ENCODE measurements around the gene LGI2. TPM values are rescaled to one million over a fixed set of nuclear protein-coding genes. Genes with fewer than 3 reads are reported as not detected.

The LGI2 gene
- total and polyA plus RNA-seq, 2 experiments from 2014 or later, result 0.63 to 8.0 TPM

DNA sequence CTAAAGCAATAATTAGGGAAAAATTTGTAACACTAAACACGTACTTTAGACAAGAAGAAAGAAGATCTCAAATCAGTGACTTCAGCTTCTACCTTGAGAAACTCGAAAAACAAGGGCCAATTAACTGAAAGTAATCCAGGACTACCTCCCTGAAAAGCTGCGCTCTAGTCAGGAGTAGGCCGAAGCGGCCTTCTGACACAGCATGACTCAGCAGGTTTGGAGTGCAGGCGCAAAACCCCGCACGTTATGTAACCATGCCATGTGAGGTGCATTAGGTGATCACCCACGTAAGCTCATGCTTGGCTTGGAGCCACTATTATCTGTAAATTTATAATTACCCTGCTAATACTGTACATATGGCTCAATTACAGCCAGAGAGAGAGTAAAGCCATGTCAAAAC is 65.1 kb downstream of the LGI2 start:
- H3K79me2 ChIP-seq (replicated peaks; ENCODE audit: insufficient read depth), result no peaks in the 10 kb centered on the region
- H3K4me1 Mint-ChIP-seq, result no peaks in the 10 kb centered on the region
- H3K9me2 ChIP-seq (ENCODE audit: insufficient read depth), result 0 out of 2 replicates have a peak, but pooled peaks cover 7% of the 10 kb centered on the region
- H3F3A ChIP-seq (replicated peaks; ENCODE audit: low read depth), result no peaks in the 10 kb centered on the region
- H3K4me1 ChIP-seq (ENCODE audit: insufficient read depth), result no peaks in the 10 kb centered on the region
- H3K27ac Mint-ChIP-seq, result no peak overlapping the region
- no peak overlapping the region for H2AFZ ChIP-seq
- H3K9me3 Mint-ChIP-seq, result peaks cover 49% of the 10 kb centered on the region
- no peak overlapping the region for H3K4me2 ChIP-seq
- no peak overlapping the region for H3K4me3 ChIP-seq
- no peaks in the 10 kb centered on the region; the same call in 1 of the 2 replicates for H3K36me3 ChIP-seq (ENCODE audit: insufficient read depth)
- no peaks in the 10 kb centered on the region for H4K20me1 ChIP-seq (replicated peaks; ENCODE audit: insufficient read depth)
- H3K4me3 Mint-ChIP-seq, result no peak overlapping the region
- no peak overlapping the region for H3K27ac ChIP-seq (ENCODE audit: low read depth)
- DNase-seq (ENCODE audit: low spot score), result peak; percentile 72
- no peak for ATAC-seq
- H3K36me3 Mint-ChIP-seq (ENCODE audit: low read depth), result peaks cover 37% of the 10 kb centered on the region; the same call in 2 of the 3 replicates
- peaks cover 3% of the 10 kb centered on the region for H3K27me3 Mint-ChIP-seq (ENCODE audit: insufficient read depth, low read depth, poor library complexity)
- TF ChIP-seq CREB1 (CRISPR knock-in tag; IDR thresholded peaks at IDR 0.05; ENCODE audit: low read depth) (no peak), CTCF (conservative IDR thresholded peaks at IDR 0.05; ENCODE audit: low read depth in 2 of 2) (no peak), JUNB (IDR thresholded peaks at IDR 0.05; ENCODE audit: unreplicated experiment) (no peak), STAT1 (IDR thresholded peaks at IDR 0.05; ENCODE audit: unreplicated experiment) (no peak), NANOG (IDR thresholded peaks at IDR 0.05; ENCODE audit: borderline replicate concordance) (no peak), ZNF331 (CRISPR knock-in tag; IDR thresholded peaks at IDR 0.05; ENCODE audit: low read depth) (no peak), ETS1 (IDR thresholded peaks at IDR 0.05) (no peak), ZNF114 (CRISPR knock-in tag; IDR thresholded peaks at IDR 0.05) (no peak), EZH2 (IDR thresholded peaks at IDR 0.05; ENCODE audit: low read depth, unreplicated experiment) (no peak), POLR2AphosphoS5 (IDR thresholded peaks at IDR 0.05; ENCODE audit: low read depth) (no peak), EZH2phosphoT487 (IDR thresholded peaks at IDR 0.05; ENCODE audit: unreplicated experiment) (no peak)
- TF ChIP-seq, protein P1, sequence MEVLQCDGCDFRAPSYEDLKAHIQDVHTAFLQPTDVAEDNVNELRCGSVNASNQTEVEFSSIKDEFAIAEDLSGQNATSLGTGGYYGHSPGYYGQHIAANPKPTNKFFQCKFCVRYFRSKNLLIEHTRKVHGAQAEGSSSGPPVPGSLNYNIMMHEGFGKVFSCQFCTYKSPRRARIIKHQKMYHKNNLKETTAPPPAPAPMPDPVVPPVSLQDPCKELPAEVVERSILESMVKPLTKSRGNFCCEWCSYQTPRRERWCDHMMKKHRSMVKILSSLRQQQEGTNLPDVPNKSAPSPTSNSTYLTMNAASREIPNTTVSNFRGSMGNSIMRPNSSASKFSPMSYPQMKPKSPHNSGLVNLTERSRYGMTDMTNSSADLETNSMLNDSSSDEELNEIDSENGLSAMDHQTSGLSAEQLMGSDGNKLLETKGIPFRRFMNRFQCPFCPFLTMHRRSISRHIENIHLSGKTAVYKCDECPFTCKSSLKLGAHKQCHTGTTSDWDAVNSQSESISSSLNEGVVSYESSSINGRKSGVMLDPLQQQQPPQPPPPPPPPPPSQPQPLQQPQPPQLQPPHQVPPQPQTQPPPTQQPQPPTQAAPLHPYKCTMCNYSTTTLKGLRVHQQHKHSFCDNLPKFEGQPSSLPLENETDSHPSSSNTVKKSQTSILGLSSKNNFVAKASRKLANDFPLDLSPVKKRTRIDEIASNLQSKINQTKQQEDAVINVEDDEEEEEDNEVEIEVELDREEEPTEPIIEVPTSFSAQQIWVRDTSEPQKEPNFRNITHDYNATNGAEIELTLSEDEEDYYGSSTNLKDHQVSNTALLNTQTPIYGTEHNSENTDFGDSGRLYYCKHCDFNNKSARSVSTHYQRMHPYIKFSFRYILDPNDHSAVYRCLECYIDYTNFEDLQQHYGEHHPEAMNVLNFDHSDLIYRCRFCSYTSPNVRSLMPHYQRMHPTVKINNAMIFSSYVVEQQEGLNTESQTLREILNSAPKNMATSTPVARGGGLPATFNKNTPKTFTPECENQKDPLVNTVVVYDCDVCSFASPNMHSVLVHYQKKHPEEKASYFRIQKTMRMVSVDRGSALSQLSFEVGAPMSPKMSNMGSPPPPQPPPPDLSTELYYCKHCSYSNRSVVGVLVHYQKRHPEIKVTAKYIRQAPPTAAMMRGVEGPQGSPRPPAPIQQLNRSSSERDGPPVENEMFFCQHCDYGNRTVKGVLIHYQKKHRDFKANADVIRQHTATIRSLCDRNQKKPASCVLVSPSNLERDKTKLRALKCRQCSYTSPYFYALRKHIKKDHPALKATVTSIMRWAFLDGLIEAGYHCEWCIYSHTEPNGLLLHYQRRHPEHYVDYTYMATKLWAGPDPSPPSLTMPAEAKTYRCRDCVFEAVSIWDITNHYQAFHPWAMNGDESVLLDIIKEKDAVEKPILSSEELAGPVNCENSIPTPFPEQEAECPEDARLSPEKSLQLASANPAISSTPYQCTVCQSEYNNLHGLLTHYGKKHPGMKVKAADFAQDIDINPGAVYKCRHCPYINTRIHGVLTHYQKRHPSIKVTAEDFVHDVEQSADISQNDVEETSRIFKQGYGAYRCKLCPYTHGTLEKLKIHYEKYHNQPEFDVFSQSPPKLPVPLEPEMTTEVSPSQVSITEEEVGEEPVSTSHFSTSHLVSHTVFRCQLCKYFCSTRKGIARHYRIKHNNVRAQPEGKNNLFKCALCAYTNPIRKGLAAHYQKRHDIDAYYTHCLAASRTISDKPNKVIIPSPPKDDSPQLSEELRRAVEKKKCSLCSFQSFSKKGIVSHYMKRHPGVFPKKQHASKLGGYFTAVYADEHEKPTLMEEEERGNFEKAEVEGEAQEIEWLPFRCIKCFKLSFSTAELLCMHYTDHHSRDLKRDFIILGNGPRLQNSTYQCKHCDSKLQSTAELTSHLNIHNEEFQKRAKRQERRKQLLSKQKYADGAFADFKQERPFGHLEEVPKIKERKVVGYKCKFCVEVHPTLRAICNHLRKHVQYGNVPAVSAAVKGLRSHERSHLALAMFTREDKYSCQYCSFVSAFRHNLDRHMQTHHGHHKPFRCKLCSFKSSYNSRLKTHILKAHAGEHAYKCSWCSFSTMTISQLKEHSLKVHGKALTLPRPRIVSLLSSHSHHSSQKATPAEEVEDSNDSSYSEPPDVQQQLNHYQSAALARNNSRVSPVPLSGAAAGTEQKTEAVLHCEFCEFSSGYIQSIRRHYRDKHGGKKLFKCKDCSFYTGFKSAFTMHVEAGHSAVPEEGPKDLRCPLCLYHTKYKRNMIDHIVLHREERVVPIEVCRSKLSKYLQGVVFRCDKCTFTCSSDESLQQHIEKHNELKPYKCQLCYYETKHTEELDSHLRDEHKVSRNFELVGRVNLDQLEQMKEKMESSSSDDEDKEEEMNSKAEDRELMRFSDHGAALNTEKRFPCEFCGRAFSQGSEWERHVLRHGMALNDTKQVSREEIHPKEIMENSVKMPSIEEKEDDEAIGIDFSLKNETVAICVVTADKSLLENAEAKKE (CRISPR knock-in tag; IDR thresholded peaks at IDR 0.05), result no peak
- TF ChIP-seq, protein P2, sequence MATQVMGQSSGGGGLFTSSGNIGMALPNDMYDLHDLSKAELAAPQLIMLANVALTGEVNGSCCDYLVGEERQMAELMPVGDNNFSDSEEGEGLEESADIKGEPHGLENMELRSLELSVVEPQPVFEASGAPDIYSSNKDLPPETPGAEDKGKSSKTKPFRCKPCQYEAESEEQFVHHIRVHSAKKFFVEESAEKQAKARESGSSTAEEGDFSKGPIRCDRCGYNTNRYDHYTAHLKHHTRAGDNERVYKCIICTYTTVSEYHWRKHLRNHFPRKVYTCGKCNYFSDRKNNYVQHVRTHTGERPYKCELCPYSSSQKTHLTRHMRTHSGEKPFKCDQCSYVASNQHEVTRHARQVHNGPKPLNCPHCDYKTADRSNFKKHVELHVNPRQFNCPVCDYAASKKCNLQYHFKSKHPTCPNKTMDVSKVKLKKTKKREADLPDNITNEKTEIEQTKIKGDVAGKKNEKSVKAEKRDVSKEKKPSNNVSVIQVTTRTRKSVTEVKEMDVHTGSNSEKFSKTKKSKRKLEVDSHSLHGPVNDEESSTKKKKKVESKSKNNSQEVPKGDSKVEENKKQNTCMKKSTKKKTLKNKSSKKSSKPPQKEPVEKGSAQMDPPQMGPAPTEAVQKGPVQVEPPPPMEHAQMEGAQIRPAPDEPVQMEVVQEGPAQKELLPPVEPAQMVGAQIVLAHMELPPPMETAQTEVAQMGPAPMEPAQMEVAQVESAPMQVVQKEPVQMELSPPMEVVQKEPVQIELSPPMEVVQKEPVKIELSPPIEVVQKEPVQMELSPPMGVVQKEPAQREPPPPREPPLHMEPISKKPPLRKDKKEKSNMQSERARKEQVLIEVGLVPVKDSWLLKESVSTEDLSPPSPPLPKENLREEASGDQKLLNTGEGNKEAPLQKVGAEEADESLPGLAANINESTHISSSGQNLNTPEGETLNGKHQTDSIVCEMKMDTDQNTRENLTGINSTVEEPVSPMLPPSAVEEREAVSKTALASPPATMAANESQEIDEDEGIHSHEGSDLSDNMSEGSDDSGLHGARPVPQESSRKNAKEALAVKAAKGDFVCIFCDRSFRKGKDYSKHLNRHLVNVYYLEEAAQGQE (IDR thresholded peaks at IDR 0.05; ENCODE audit: unreplicated experiment), result no peak
- H3K27me3 ChIP-seq (ENCODE audit: insufficient read depth), result no peaks in the 10 kb centered on the region
